Activated naive CD4-positive, alpha-beta T cell treated with anti-CD3 and anti-CD28 coated beads, Interleukin-2, amount 50 U/mL, for 72 hours (primary cell): ENCODE data around the gene ARPIN. TPM values are rescaled to one million over a fixed set of nuclear protein-coding genes. Genes with fewer than 3 reads are reported as not detected.

Experiments used
- ATAC-seq, 2 donors: fragments of 150-1000 bp; cut with Tn5 transposase; 2 replicates each; pipeline ENCODE4 v1.10.0; 2021; ENCODE audit warnings: mild to moderate bottlenecking in 2 of 2, moderate library complexity in 2 of 2
- DNase-seq, 2 donors: peaks; one replicate each; pipeline ENCODE4 v3.0.0; 2021 to 2022; ENCODE audit warnings: low spot score in 2 of 2
- H3K27ac Mint-ChIP-seq, 2 donors: one replicate each; pipeline ENCODE4 v1.8.0; 2022; ENCODE audit warnings: mild to moderate bottlenecking in 2 of 2, mixed read lengths in 2 of 2
- H3K36me3 Mint-ChIP-seq, 2 donors: one replicate each; pipeline ENCODE4 v1.8.0; 2022; ENCODE audit warnings: mixed read lengths in 2 of 2
- H3K9me3 Mint-ChIP-seq, 2 donors: one replicate each; pipeline ENCODE4 v1.8.0; 2022; ENCODE audit warnings: mixed read lengths in 2 of 2
- total RNA-seq, 2 donors: library from RNA; stranded (reverse); gene quantifications; one replicate each; pipeline ENCODE4 v1.2.3, GENCODE V29; 2022

ARPIN gene
- total RNA-seq, 2 donors from 2014 or later: not detected

GRCh38 chr15:89926158-89926557 lies 13.4 kb upstream of the ARPIN start:
- Mint-ChIP-seq H3K9me3 (no peaks in the 10 kb centered on the region), H3K27ac (no peak overlapping the region), H3K36me3 (no peaks in the 10 kb centered on the region)
- DNase-seq (no peak), ATAC-seq (no peak)

DNA sequence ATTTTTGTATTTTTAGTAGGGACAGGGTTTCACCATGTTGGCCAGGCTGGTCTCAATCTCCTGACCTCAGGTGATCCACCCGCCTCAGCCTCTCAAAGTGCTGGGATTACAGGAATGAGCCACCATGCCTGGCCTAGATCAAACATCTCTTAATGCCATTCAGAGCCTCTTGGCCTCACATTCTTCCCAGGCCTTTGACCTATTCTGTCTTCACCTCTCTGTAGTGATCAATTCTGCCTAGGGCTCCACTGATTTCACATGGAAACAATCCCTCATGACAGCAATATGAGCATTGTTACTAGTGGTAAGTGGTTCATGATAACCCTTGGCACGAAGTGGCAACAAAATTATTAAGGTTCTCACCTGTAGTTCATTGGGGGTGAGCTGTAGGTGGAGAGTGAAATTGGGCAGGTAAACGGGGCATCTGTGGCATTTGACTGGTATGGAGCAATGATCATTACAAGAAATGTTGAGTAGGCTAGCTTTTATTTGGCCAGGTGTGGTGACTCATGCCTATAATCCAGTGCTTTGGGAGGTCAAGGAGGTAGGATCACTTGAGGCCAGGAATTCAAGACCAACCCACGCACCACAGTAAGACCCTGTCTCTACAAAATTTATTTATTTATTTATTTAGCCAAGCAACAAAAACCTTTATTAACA lies 4.8 kb upstream of the ARPIN start:
- no peak for ATAC-seq
- Mint-ChIP-seq H3K9me3 (no peaks in the 10 kb centered on the region), H3K36me3 (no peaks in the 10 kb centered on the region), H3K27ac (no peak overlapping the region)
- DNase-seq: no peak

DNA sequence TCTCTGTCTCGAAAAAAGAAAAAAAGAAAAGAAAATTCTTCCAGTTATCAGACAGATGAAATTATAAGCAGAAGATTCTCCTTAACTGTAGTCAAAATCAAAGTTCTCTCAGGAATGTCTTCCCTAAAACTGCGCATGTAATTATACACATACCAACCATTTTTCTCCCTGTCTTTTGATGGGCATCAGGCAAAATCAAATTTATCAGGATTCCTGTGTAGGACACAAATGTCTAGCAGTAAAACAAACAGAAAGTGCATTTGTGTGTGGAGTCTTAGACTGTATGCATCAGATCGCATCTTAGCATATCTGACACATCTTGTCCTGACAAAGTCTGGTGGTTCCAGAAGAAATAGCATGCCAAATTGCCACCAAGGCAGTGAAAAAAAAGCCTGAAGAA lies 3.9 kb upstream of the ARPIN start:
- DNase-seq (no peak), ATAC-seq (no peak)
- H3K27ac Mint-ChIP-seq: no peak overlapping the region
- H3K9me3 Mint-ChIP-seq: no peaks in the 10 kb centered on the region
- no peaks in the 10 kb centered on the region for H3K36me3 Mint-ChIP-seq

GRCh38 chr15:89912145-89912673 lies 543 bp downstream of the ARPIN start:
- ATAC-seq: no peak
- no peak for DNase-seq
- Mint-ChIP-seq H3K36me3 (no peaks in the 10 kb centered on the region), H3K27ac (no peak overlapping the region), H3K9me3 (no peaks in the 10 kb centered on the region)

- Mint-ChIP-seq H3K27ac (no peak overlapping the region), H3K9me3 (no peaks in the 10 kb centered on the region), H3K36me3 (no peaks in the 10 kb centered on the region)
- ATAC-seq (no peak), DNase-seq (no peak)
These were observed 1.7 kb downstream of the ARPIN start for GRCh38 chr15:89910891-89911626.

DNA sequence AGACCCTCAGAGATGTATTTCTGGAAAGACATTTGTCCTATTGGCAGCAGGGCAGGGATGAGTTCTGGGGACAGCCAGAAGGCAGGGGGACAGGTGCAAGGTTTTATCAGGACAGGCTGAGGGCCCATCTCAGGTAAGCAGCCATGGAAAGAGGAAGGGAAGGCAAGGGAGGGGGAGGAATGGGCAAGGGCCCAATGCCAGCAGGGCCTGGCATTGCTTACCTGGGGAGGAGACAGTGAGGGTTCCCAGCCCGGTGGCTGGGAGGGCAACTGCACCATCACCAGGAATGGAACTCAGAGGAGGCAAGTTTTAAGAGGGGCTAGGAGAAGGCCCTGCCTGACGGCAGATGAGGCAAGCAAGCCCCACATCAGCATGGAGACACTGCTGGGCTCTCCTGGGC lies 3.1 kb downstream of the ARPIN start:
- Mint-ChIP-seq H3K27ac (no peak overlapping the region), H3K9me3 (no peaks in the 10 kb centered on the region), H3K36me3 (no peaks in the 10 kb centered on the region)
- ATAC-seq (no peak), DNase-seq (no peak)

GRCh38 chr15:89908226-89908625 lies 4.5 kb downstream of the ARPIN start:
- Mint-ChIP-seq H3K27ac (no peak overlapping the region), H3K36me3 (no peaks in the 10 kb centered on the region), H3K9me3 (no peaks in the 10 kb centered on the region)
- ATAC-seq (no peak), DNase-seq (no peak)

DNA sequence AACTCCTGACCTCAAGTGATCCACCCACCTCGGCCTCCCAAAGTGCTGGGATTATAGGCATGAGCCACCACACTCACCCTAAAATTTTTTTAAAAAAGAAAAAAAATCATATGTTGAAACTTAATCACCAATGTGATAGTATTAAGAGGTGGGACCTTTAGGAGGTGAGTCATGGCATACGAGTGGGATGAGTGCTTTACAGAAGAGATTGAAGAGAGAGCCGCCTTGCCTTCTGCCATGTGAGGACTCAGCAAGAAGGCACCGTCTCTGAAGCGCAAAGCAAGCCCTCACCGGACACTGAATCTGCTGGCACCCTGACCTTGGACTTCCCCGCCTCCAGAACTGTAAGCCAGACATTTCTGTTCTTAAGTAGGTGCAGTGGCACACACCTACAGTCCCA lies 5.5 kb downstream of the ARPIN start:
- H3K27ac Mint-ChIP-seq: no peak overlapping the region

GRCh38 chr15:89905846-89906378 lies 6.8 kb downstream of the ARPIN start:
- H3K9me3 Mint-ChIP-seq: no peaks in the 10 kb centered on the region
- no peak for DNase-seq
- no peak for ATAC-seq
- H3K36me3 Mint-ChIP-seq: no peaks in the 10 kb centered on the region
- H3K27ac Mint-ChIP-seq: peak overlapping the region in 1 of 2 donors; percentile 34

More for the DNA sequence above, 5.5 kb downstream of the ARPIN start:
- Mint-ChIP-seq H3K9me3 (no peaks in the 10 kb centered on the region), H3K36me3 (no peaks in the 10 kb centered on the region)
- DNase-seq: no peak
- ATAC-seq: no peak

DNA sequence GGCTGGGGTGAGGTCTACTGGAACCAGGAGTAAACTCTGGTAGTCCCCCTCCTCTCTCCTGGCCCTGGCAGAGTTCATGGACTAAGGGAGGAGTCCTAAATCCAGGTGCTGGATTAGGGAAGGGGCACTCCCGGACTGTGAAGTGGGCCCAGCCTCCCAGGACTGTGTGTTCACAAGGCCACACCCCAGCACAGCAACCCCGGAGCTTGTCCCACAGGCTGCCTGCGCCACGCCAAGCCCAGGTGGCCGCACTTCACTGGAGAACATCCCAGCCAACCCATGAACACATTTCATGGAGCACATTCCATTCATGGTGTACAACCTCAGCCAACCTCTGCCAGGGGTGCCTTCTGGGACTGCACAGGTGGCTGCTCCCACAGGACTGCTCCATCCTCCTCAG lies 8.2 kb downstream of the ARPIN start:
- no peak for ATAC-seq
- no peaks in the 10 kb centered on the region for H3K9me3 Mint-ChIP-seq
- H3K36me3 Mint-ChIP-seq: no peaks in the 10 kb centered on the region
- no peak for DNase-seq
- no peak overlapping the region for H3K27ac Mint-ChIP-seq

GRCh38 chr15:89903858-89904130 lies 9.0 kb downstream of the ARPIN start:
- Mint-ChIP-seq H3K27ac (no peak overlapping the region), H3K36me3 (no peaks in the 10 kb centered on the region), H3K9me3 (no peaks in the 10 kb centered on the region)
- ATAC-seq (no peak), DNase-seq (no peak)

DNA sequence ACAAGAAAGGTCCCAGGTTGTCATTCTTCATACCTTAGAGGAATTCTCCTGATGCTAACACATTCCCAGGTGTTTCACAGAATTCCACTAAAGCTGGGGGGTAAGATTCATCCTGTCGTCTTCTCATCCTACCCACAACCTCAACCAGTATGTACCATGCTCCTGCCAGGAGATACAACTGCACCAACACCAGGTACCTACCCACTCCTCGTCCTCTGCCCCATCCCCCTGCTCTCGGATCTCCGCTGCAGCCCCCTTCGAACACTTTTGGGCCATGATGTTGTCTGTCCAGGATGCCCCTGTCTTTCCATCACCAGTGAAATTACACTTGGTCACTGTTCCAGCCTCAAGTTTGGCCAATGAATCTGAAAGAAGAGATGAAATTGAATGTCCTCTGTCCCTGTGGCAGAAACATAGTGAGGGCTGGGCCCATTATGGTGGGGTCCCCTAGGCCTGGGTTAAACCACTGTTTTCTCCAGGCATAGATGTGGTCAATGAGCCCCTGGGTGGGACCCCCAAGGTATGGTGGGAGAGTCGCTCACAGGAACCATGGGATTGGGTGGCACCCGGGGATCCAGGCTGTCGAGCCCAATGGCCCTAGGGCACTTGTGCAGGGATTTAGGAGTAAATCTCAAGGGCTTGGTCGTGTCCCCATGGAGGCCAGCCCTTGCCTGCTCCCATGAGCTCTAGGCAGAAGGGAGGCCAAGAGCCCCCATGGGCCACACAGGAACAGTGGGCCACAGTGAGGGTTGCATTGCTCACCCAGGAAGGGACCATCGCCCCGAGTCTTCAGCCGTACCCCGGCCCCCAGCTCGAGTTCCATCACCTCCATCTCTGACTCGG lies 9.5 kb downstream of the ARPIN start:
- DNase-seq (no peak), ATAC-seq (no peak)
- Mint-ChIP-seq H3K36me3 (no peaks in the 10 kb centered on the region), H3K27ac (no peak overlapping the region), H3K9me3 (no peaks in the 10 kb centered on the region)

DNA sequence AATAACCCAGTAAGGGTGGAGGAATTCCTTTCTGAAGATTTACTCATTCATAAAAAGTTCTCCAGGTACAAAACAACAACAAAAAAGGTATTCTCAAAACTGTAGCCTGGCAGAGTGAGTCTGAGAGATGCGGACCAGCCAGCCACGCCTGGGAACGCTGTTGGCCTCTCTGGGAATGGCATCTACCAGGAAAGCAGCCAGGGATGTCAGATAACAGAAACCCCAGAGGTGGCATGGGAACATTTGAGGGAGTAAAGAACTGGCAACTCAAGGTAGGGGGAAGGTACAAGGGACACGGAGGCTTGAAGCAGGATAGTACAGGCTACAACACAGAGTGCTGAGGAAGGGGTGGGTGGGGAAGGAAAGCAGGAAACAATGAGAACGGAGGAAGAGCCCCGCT lies 11.9 kb downstream of the ARPIN start:
- DNase-seq (no peak), ATAC-seq (no peak)
- Mint-ChIP-seq H3K27ac (peak overlapping the region in 1 of 2 donors; percentile 57), H3K9me3 (no peaks in the 10 kb centered on the region), H3K36me3 (no peaks in the 10 kb centered on the region)

DNA sequence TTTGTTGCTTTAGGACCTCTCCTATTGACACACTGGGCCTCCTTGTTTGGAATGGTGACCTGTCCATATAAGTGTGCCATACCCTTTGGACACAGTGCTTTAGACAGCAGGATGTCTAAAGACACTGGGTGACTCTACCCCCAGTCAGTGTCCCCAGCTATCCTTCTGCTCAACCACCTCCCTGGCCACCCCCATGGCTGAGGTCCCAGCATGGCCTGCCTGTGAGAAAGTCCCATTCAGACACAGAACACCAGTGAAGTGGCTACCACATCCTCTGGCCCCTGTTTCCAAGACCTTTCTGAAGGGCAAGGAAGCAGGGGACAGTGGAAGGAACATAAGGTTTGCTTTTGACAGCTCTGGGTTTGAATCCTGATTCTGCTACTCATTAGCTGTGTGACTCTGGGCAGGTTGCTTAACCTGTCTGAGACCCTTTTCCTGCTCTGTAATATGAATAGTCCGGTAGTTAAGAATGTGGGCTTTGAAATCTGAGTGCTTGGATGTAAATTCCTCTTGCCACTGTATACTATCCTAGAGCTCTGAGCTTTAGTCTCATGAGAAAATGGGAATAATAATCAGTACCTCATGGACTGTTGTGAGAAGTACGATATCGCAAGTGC lies 12.7 kb downstream of the ARPIN start:
- no peaks in the 10 kb centered on the region for H3K9me3 Mint-ChIP-seq
- ATAC-seq: no peak
- no peak overlapping the region for H3K27ac Mint-ChIP-seq
- DNase-seq: no peak
- H3K36me3 Mint-ChIP-seq: no peaks in the 10 kb centered on the region

DNA sequence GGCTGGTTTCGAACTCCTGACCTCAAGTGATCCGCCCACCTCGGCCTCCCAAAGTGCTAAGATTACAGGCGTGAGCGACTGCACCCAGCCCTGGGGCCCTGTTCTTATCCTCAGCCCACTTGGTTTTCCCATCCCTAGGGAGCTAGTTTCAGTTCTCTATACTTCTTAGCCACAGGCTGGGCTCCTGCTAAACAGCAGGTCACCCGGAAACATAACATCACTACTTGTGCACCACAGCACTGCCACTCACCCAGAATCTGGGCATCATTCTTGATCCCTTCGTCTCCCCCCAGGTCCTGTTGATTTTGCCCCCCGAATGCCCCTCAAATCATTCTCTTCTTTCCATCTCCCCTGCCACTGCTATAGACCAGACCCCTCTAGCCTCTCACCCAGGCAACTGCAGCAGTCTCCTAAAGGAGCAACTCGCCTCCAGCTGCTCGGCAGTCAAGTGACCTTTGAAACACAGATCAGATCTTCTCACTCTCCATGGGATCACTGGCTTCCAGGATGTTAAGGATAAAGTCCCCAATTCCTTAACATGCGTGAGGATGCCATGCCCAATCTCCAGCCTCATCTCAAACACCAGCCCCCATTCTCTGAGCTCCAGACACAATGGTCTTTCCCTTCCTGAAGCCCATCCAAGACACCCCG lies 13.3 kb downstream of the ARPIN start:
- Mint-ChIP-seq H3K36me3 (peaks cover 0 to under 1% of the 10 kb centered on the region in 2 donors), H3K9me3 (no peaks in the 10 kb centered on the region), H3K27ac (no peak overlapping the region)
- DNase-seq (no peak), ATAC-seq (no peak)

DNA sequence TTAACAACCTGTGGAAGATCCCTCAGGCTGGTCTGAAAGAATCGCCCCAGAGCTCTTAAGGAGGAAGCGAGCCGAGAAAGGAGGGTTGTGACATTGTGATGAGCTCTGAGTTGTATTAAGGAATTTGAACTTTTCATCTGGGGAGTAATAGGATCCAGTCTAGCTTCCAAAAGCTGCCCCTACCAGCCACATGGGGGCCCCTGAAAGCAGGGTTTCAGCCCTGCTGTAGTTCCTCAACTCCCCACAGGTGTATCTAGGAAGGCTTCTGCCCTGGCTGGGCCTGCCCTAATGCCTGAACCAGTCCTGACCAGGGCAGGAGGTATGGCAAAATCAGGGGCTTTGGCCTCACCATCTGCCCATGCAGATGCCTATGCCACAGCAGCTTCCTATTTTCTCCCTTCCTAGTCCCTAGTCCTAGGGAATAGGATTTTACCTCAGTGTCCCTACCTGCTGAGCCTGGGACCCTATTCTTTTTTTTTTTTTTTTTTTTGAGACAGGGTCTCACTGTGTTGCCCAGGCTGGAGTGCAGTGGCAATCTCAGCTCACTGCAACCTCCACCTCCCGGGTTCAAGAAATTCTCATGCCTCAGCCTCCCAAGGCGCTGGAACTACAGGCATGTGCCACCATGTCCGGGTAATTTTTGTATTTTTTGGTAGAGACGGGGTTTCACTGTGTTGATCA lies 14.0 kb downstream of the ARPIN start:
- Mint-ChIP-seq H3K27ac (no peak overlapping the region), H3K9me3 (no peaks in the 10 kb centered on the region), H3K36me3 (peaks cover 0 to 5% of the 10 kb centered on the region in 2 donors)
- ATAC-seq (peak; percentile 19 to 33), DNase-seq (peak in 1 of 2 donors; percentile 35)
